ENCODE data around the gene MEOX2.

The MEOX2 gene

GRCh38 chr7:15684871-15685270 is 1.6 kb downstream of the MEOX2 start:
- H3F3A ChIP-seq (ENCODE audit: insufficient read depth, low read length) = no peaks in the 10 kb centered on the region
- H3K4me3 ChIP-seq (ENCODE audit: low read length) = no peak overlapping the region
- no peaks in the 10 kb centered on the region for H3K9me2 ChIP-seq (replicated peaks; ENCODE audit: insufficient read depth, low read length)
- H3K79me2 ChIP-seq (ENCODE audit: low read length) = no peaks in the 10 kb centered on the region
- H3K4me1 ChIP-seq (ENCODE audit: low read length) = no peaks in the 10 kb centered on the region
- H3K9ac ChIP-seq (ENCODE audit: low read length) = no peak overlapping the region
- TF ChIP-seq CTCF (IDR thresholded peaks at IDR 0.05; ENCODE audit: low read length) = no peak
- TF ChIP-seq EZH2phosphoT487 (IDR thresholded peaks at IDR 0.05; ENCODE audit: low read length) = no peak
- TF ChIP-seq EZH2 (optimal IDR thresholded peaks at IDR 0.05; ENCODE audit: low read depth, low read length) = no peak
- no peak overlapping the region for H3K4me2 ChIP-seq (ENCODE audit: low read depth, low read length)
- no peaks in the 10 kb centered on the region for H4K20me1 ChIP-seq (ENCODE audit: insufficient read depth, low read length)
- no peaks in the 10 kb centered on the region for H3K27me3 ChIP-seq (replicated peaks; ENCODE audit: insufficient read depth, low read length)
- no peak for DNase-seq
- H3K9me3 ChIP-seq (replicated peaks; ENCODE audit: insufficient read depth, low read length) = 0 out of 2 replicates have a peak, but pooled peaks cover 2% of the 10 kb centered on the region
- no peaks in the 10 kb centered on the region for H3K36me3 ChIP-seq (replicated peaks; ENCODE audit: insufficient read depth, low read length)
- no peak overlapping the region for H2AFZ ChIP-seq (ENCODE audit: low read length)
- no peak overlapping the region for H3K27ac ChIP-seq (ENCODE audit: low read length)

GRCh38 chr7:15684111-15684800 is 2.2 kb downstream of the MEOX2 start:
- DNase-seq = no peak
- Histone ChIP-seq H3K4me3 (ENCODE audit: low read length) (no peak overlapping the region), H2AFZ (ENCODE audit: low read length) (no peak overlapping the region), H3K36me3 (replicated peaks; ENCODE audit: insufficient read depth, low read length) (no peaks in the 10 kb centered on the region), H3K9me3 (replicated peaks; ENCODE audit: insufficient read depth, low read length) (0 out of 2 replicates have a peak, but pooled peaks cover 2% of the 10 kb centered on the region), H3F3A (ENCODE audit: insufficient read depth, low read length) (no peaks in the 10 kb centered on the region), H3K27ac (ENCODE audit: low read length) (no peak overlapping the region), H3K9me2 (replicated peaks; ENCODE audit: insufficient read depth, low read length) (no peaks in the 10 kb centered on the region), H3K4me2 (ENCODE audit: low read depth, low read length) (no peak overlapping the region), H3K9ac (ENCODE audit: low read length) (no peak overlapping the region), H4K20me1 (ENCODE audit: insufficient read depth, low read length) (no peaks in the 10 kb centered on the region), H3K79me2 (ENCODE audit: low read length) (no peaks in the 10 kb centered on the region), H3K4me1 (ENCODE audit: low read length) (no peaks in the 10 kb centered on the region), H3K27me3 (replicated peaks; ENCODE audit: insufficient read depth, low read length) (no peaks in the 10 kb centered on the region)
- TF ChIP-seq EZH2phosphoT487 (IDR thresholded peaks at IDR 0.05; ENCODE audit: low read length) (no peak), CTCF (IDR thresholded peaks at IDR 0.05; ENCODE audit: low read length) (no peak), EZH2 (optimal IDR thresholded peaks at IDR 0.05; ENCODE audit: low read depth, low read length) (no peak)

DNA sequence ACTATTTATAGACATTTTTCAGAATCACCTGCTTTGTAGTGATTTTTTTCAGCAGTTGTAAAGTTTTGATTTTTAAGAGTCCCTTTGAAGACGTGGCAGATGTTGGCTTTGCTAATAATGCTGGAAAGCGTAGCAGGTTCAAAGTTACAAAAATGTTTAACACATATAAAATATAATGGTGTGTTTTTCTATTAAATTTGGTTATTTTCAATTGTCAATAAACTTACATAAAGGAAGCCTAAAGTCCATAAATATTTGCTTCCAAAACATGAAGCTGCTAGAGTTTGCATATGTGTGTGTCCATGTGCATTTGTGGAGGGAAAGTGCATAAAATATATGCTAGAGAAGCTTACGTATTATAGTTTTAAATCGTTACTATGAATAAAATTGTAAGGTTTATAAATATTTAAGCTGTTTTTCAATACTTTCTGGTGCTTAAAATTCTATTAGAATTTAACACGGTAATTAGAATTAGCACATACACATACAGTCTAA is 3.7 kb downstream of the MEOX2 start:
- TF ChIP-seq EZH2phosphoT487 (IDR thresholded peaks at IDR 0.05; ENCODE audit: low read length) = no peak
- no peak for TF ChIP-seq CTCF (IDR thresholded peaks at IDR 0.05; ENCODE audit: low read length)
- no peak for TF ChIP-seq EZH2 (optimal IDR thresholded peaks at IDR 0.05; ENCODE audit: low read depth, low read length)
- no peaks in the 10 kb centered on the region for H3K27me3 ChIP-seq (replicated peaks; ENCODE audit: insufficient read depth, low read length)

More for the DNA sequence above, 3.7 kb downstream of the MEOX2 start:
- Histone ChIP-seq H3K9me3 (replicated peaks; ENCODE audit: insufficient read depth, low read length) (0 out of 2 replicates have a peak, but pooled peaks cover 2% of the 10 kb centered on the region), H3K79me2 (ENCODE audit: low read length) (no peaks in the 10 kb centered on the region), H2AFZ (ENCODE audit: low read length) (no peak overlapping the region), H3K4me3 (ENCODE audit: low read length) (no peak overlapping the region), H3K4me1 (ENCODE audit: low read length) (no peaks in the 10 kb centered on the region), H3K9me2 (replicated peaks; ENCODE audit: insufficient read depth, low read length) (no peaks in the 10 kb centered on the region), H4K20me1 (ENCODE audit: insufficient read depth, low read length) (no peaks in the 10 kb centered on the region), H3F3A (ENCODE audit: insufficient read depth, low read length) (no peaks in the 10 kb centered on the region), H3K4me2 (ENCODE audit: low read depth, low read length) (no peak overlapping the region), H3K36me3 (replicated peaks; ENCODE audit: insufficient read depth, low read length) (no peaks in the 10 kb centered on the region), H3K9ac (ENCODE audit: low read length) (no peak overlapping the region), H3K27ac (ENCODE audit: low read length) (no peak overlapping the region)
- no peak for DNase-seq

All from MM.1S (cell line).